HG02870 (cell line): ENCODE measurements around the gene APOA5.

ENCODE experiments used
- ATAC-seq: cut with Tn5 transposase; IDR thresholded peaks from one replicate; pipeline ENCODE4 v1.9.1; 2021; ENCODE audit warnings: mild to moderate bottlenecking, moderate library complexity; ENCODE audit not compliant: unreplicated experiment

APOA5 gene

DNA sequence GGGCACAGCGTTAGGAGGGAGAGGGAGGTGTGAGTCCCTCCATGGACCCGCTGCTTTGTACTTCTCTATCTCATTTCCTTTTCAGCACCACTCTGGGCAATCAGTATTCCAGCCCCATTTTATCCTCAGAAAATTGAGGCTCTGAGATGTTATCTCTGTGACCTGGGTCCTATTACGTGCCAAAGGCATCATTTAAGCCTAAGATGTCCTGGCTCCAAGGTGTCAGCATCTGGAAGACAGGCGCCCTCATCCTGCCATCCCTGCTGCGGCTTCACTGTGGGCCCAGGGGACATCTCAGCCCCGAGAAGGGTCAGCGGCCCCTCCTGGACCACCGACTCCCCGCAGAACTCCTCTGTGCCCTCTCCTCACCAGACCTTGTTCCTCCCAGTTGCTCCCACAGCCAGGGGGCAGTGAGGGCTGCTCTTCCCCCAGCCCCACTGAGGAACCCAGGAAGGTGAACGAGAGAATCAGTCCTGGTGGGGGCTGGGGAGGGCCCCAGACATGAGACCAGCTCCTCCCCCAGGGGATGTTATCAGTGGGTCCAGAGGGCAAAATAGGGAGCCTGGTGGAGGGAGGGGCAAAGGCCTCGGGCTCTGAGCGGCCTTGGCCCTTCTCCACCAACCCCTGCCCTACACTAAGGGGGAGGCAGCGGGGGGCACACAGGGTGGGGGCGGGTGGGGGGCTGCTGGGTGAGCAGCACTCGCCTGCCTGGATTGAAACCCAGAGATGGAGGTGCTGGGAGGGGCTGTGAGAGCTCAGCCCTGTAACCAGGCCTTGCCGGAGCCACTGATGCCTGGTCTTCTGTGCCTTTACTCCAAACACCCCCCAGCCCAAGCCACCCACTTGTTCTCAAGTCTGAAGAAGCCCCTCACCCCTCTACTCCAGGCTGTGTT is 37.2 kb upstream of the APOA5 start:
- ATAC-seq, result no peak

- ATAC-seq, result no peak
These were observed 35.8 kb upstream of the APOA5 start for GRCh38 chr11:116827461-116827860.

GRCh38 chr11:116826751-116827431 is 35.2 kb upstream of the APOA5 start:
- no peak for ATAC-seq

DNA sequence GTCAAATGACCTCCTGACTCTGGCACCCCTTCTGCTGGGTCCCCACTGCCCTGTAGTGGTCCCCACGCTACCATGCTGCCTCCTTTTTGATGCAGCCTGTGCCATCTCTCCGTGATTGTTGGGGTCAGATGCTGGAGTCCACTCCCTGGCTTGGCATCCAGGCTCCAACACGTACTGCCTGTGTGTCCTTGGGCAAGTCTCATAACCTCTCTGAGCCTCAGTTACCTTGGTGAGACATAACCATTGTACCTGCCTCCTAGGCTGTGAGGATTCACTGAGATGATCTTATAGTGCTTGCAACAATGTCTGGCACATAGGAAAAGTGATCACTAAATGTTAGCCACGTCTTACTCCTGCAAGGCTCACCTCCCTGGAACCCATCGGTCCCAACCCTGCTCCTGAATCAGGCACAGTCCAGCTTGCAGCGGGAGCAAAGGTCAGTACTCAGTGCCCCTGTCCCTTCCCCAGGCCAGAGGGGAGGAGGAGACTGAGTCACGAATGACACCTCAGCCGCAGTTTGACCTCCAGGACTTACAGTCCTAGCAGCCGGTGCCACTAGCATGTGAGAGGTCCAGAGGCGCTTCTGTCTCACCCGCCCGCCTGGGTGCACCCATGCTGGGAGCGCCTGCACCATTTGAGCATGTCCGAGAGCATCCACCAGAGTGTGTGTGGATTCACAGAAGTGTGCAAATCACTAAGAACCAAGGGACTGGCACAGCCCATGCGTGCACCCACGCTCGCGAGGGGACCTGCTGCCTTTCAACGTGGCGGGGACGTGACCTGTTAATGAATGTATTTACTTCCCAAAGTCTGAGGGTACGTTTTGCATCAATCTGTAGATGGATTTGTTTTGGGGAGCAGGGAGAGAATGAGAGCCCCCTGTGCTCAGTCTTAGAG is 34.4 kb upstream of the APOA5 start:
- no peak for ATAC-seq

DNA sequence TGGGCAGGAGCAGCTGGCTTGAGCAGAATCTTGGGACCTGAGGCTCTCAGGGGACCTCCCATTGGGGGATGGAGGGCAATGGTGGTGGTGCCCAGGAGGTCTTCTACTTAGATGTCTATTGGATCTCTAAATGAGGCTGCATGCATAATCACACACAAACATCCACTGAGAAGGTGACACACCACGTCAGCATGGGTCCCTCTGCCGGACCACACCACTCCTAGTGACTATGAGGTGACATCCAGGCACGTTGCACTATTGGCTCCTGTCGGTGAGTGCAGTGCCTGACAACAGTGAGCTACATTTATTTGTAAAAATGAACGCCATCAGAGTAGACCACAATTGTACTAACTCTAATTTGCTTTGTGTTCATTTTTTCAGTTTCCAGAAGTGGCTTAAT is 33.8 kb upstream of the APOA5 start:
- no peak for ATAC-seq

- ATAC-seq, result no peak
These were observed 31.6 kb upstream of the APOA5 start, which contains the start of gene APOA4 for GRCh38 chr11:116823031-116823843. TSS of gene APOA4 (minus strand) at chr11:116823304. CDS start at chr11:116823191, 113 bp downstream.

DNA sequence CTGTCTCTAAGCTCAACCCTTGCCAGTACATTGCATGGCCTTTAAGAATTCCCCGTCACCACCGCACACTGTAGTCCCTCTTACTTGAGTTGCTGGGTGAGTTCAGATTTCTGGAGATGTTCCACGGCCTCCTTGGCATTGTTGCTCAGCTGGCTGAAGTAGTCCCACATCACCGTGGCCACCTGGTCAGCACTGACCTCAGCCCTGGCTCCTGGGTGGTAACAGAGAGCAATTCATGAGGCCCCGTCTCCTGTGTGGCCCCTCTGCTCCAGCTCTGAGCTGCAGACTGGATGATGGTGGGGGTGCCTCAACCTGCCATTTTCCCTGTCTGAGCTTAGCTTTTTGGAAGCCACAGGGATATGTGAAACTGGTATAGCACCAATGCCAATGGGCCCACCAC is 30.9 kb upstream of the APOA5 start:
- ATAC-seq, result no peak

- no peak for ATAC-seq
These were observed 29.6 kb upstream of the APOA5 start for GRCh38 chr11:116821050-116821918.

DNA sequence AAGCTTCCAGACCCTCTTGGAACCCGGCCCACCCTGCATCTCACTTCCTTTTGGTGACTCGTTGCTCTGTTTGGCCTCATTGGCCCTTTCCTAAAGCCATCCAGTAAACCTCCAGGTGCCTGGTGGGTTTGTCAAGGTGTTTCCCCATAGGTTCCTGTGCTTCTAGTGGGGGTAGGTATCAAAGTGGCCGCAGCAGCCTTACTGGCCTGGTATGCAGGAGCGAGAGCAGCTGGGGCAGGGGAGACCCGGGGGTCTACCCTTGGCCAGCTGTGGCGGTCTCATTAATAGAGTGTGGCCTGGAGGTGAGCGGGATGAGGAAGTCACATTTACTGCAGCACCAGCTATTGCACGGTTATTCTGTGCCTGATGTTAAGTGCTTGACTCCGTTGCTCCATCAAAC is 27.4 kb upstream of the APOA5 start:
- no peak for ATAC-seq

- no peak for ATAC-seq
These were observed 22.8 kb upstream of the APOA5 start for GRCh38 chr11:116814502-116814901.

- ATAC-seq, result no peak
These were observed 22.2 kb upstream of the APOA5 start for GRCh38 chr11:116813781-116814471.

DNA sequence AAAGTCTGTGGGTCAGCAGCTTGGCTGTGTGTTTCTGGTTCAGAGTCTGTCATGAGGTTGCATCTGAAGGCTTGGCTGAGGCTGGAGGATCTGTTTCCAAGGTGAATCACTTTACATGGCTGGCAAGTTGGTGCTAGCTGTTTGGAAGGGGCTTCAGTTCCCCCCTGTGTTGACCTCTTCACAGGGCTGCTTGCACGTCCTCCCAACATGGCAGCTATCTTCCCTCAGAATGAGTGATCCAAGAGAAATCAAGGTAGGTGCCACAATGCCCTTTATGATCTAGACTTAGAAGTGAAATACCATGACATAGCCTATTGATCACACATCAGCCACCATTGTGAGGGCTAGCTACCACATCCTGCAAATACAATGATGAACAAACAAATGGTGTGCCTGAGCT is 21.5 kb upstream of the APOA5 start:
- ATAC-seq, result no peak

- no peak for ATAC-seq
These were observed 20.4 kb upstream of the APOA5 start for GRCh38 chr11:116812109-116812508.

- ATAC-seq, result no peak
These were observed 19.5 kb upstream of the APOA5 start for GRCh38 chr11:116811194-116811593.

DNA sequence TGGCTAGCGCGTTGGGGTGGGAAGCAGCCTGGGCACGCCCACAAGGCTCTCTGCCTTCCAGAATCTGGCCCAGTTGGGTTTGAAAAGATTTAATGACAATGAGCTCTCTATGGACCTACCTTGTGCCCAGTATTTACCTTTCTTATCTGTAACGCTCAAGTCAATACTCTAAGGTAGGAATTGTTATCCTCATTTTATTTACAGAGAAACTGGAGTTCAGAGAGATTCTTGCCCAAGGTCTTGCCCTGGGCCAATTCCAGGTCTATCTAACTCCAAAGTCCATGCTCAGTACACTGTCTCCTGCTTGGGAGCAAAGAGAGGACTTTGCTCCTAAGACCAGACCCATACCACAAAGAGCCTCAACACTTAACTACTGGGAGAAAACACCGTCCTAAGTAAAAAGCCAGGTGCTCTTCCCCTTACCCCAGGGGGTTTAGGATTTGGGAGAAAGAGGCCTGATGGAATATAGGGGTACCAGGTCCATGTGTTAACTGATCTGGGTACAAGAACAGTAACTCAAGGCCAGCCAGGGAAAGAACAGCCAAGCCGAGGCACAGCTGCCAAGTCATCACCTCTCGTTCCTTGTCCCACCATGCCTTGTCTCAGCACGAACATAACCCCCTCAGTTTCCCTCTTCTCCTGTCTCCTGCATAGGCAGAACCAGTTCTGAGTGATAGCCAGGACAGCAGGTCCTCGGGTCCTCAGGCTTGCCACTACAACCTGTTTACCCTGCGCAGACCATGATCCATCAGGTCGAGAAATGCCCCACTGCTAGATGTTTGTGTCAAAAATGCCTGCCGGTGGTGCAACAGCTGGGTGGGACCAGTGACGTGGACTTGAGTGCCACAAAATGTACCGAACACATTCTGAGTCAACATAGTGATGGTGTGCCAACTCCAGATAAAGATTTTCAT is 16.8 kb upstream of the APOA5 start:
- no peak for ATAC-seq

GRCh38 chr11:116807601-116808261 is 16.1 kb upstream of the APOA5 start:
- ATAC-seq, result no peak

DNA sequence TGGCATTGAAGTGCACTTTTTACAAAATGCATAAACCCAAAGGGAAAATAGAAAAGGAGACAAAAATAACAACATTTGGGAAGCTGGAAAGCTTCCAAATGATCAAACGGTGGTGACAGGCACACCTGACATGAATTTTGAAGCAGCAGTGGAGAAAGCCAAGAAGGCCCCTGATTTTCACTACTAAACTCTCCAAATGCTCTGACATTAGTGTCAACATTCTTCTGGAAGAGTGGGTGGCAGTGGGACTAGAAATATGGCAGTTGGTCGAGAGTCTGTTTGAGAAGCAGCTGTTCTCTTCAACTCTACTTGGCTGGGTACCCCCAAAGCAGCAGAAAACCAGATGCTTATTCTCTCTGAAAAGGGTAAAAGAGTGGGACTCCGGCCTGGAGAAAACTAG is 12.3 kb upstream of the APOA5 start:
- ATAC-seq, result no peak
